IMR-90 (cell line): ENCODE measurements around the gene RPL12. TPM values are rescaled to one million over a fixed set of nuclear protein-coding genes. Genes with fewer than 3 reads are reported as not detected.

ENCODE experiments used
- ATAC-seq: fragments of 200-7000 bp; cut with Tn5 transposase; 2 replicates; pipeline ENCODE4 v1.9.1; 2020; ENCODE audit warnings: low read depth, mild to moderate bottlenecking, moderate library complexity
- BruUV-seq: library from RNA; stranded (reverse); fragments of 400-500 nt; replicated peaks from 2 replicates; lab custom pipeline; 2021; lab: Mats Ljungman, UMichigan
- CTCF ChIA-PET: fragments of 300-600 bp; formaldehyde crosslinking; extraction: SDS; loops from one replicate; lab custom pipeline; 2021; ENCODE audit warnings: antibody characterized with exemption; lab: Yijun Ruan, JAX
- POLR2A ChIA-PET: fragments of 300-600 bp; sonication (Branson Sonifier 250); formaldehyde crosslinking; loops from one replicate; lab custom pipeline; 2022; ENCODE audit warnings: antibody characterized with exemption; ENCODE audit not compliant: unreplicated experiment; lab: Charles Lee
- DNase-seq: peaks from one replicate; pipeline ENCODE4 v3.0.0; 2013
- H2AFZ ChIP-seq: replicated peaks from 2 replicates; pipeline ENCODE3; 2013; ENCODE audit warnings: low read length, mild to moderate bottlenecking; ENCODE audit not compliant: poor library complexity
- H2AK5ac ChIP-seq: 2 replicates; pipeline ENCODE4 v1.6.1; 2013; ENCODE audit warnings: low read depth, low read length, inconsistent platforms
- H2AK9ac ChIP-seq: replicated peaks from 2 replicates; pipeline ENCODE3; 2013; ENCODE audit warnings: mild to moderate bottlenecking, low read depth, low read length, moderate library complexity; ENCODE audit not compliant: poor library complexity
- H2BK120ac ChIP-seq: 2 replicates; pipeline ENCODE4 v1.6.1; 2013; ENCODE audit warnings: low read depth, low read length, inconsistent platforms
- H2BK15ac ChIP-seq: 3 replicates; pipeline ENCODE4 v1.6.1; 2013; ENCODE audit warnings: low read depth, low read length, inconsistent platforms
- H2BK20ac ChIP-seq: 2 replicates; pipeline ENCODE4 v1.6.1; 2013; ENCODE audit warnings: low read depth, mild to moderate bottlenecking, inconsistent platforms, low read length, moderate library complexity
- H2BK5ac ChIP-seq: 2 replicates; pipeline ENCODE4 v1.6.1; 2013; ENCODE audit warnings: mild to moderate bottlenecking, low read depth, low read length, inconsistent platforms; ENCODE audit not compliant: poor library complexity, severe bottlenecking
- H3K14ac ChIP-seq: replicated peaks from 2 replicates; pipeline ENCODE4 v1.6.1; 2013; ENCODE audit warnings: low read depth, low read length, inconsistent platforms
- H3K18ac ChIP-seq: 2 replicates; pipeline ENCODE4 v1.6.1; 2013; ENCODE audit warnings: low read depth, low read length, control low read depth
- H3K23ac ChIP-seq: 2 replicates; pipeline ENCODE4 v1.6.1; 2013; ENCODE audit warnings: low read depth, low read length, inconsistent platforms
- H3K27ac ChIP-seq: 2 replicates; pipeline ENCODE4 v1.5.1; 2013; ENCODE audit warnings: mild to moderate bottlenecking, control low read depth, low read length; ENCODE audit not compliant: insufficient read depth
- H3K27me3 ChIP-seq: 2 replicates; pipeline ENCODE4 v1.6.1; 2013; ENCODE audit warnings: low read length; ENCODE audit not compliant: control insufficient read depth, insufficient read depth
- H3K36me3 ChIP-seq: 2 replicates; pipeline ENCODE4 v1.6.1; 2013; ENCODE audit warnings: low read length, mixed read lengths; ENCODE audit not compliant: control insufficient read depth, insufficient read depth
- H3K4ac ChIP-seq: 2 replicates; pipeline ENCODE4 v1.6.1; 2013; ENCODE audit warnings: low read depth, low read length, inconsistent platforms
- H3K4me1 ChIP-seq: 2 replicates; pipeline ENCODE4 v1.6.1; 2013; ENCODE audit warnings: low read length, mixed read lengths; ENCODE audit not compliant: control insufficient read depth, insufficient read depth
- H3K4me2 ChIP-seq: 2 replicates; pipeline ENCODE4 v1.6.1; 2013; ENCODE audit warnings: low read depth, mild to moderate bottlenecking, control low read depth, low read length, moderate library complexity
- H3K4me3 ChIP-seq: 2 replicates; pipeline ENCODE4 v1.5.1; 2013; ENCODE audit warnings: low read depth, mild to moderate bottlenecking, control low read depth, low read length, moderate library complexity; ENCODE audit not compliant: insufficient read depth
- H3K56ac ChIP-seq: 2 replicates; pipeline ENCODE4 v1.6.1; 2013; ENCODE audit warnings: low read length, inconsistent platforms; ENCODE audit not compliant: insufficient read depth; ENCODE audit errors: extremely low read depth
- H3K79me1 ChIP-seq, 2 experiments: 2 replicates each; pipeline ENCODE4 v1.6.1; 2013; ENCODE audit warnings: low read length in 2 of 2, inconsistent platforms in 1 of 2, low read depth in 1 of 2
- H3K9ac ChIP-seq: 2 replicates; pipeline ENCODE4 v1.6.1; 2013; ENCODE audit warnings: low read depth, low read length, control low read depth
- H3K9me1 ChIP-seq: 2 replicates; pipeline ENCODE4 v1.6.1; 2013; ENCODE audit warnings: low read length, inconsistent platforms; ENCODE audit not compliant: insufficient read depth
- H3K9me3 ChIP-seq: 2 replicates; pipeline ENCODE4 v1.6.1; 2013; ENCODE audit warnings: low read length; ENCODE audit not compliant: control insufficient read depth, insufficient read depth
- H4K20me1 ChIP-seq: 2 replicates; pipeline ENCODE4 v1.6.1; 2013; ENCODE audit warnings: low read length, inconsistent platforms; ENCODE audit not compliant: insufficient read depth
- H4K5ac ChIP-seq: 2 replicates; pipeline ENCODE4 v1.6.1; 2013; ENCODE audit warnings: mild to moderate bottlenecking, low read depth, low read length, control low read depth
- H4K8ac ChIP-seq, 2 experiments: 2 replicates each; pipeline ENCODE4 v1.6.1; 2013; ENCODE audit warnings: low read depth in 2 of 2, low read length in 2 of 2, control low read depth in 1 of 2, inconsistent platforms in 1 of 2
- H4K91ac ChIP-seq: 2 replicates; pipeline ENCODE4 v1.6.1; 2013; ENCODE audit warnings: low read depth, low read length, inconsistent platforms; ENCODE audit not compliant: insufficient read depth
- BHLHE40 ChIP-seq: fragments of 150-350 bp; IDR thresholded peaks from 2 replicates; pipeline ENCODE4 v1.6.1; 2016; ENCODE audit warnings: mild to moderate bottlenecking, low read depth, low read length
- FOS ChIP-seq: fragments of 150-350 bp; IDR thresholded peaks from 2 replicates; pipeline ENCODE4 v1.6.1; 2016; ENCODE audit warnings: low read depth, low read length
- MAZ ChIP-seq: IDR thresholded peaks from 2 replicates; pipeline ENCODE4 v1.6.1; 2012; ENCODE audit warnings: low read depth, mild to moderate bottlenecking, low read length, improper control_type of control experiment, moderate library complexity, borderline replicate concordance
- NFE2L2 ChIP-seq: fragments of 150-350 bp; IDR thresholded peaks from 2 replicates; pipeline ENCODE4 v1.6.1; 2016; ENCODE audit warnings: low read depth, mild to moderate bottlenecking, low read length
- WGBS, 2 experiments: methylation state at CpG; one replicate each; pipeline versions ENCODE4 v1.1.5 to v1.1.7; 2013; ENCODE audit warnings: missing lambda C conversion rate in 2 of 2; ENCODE audit not compliant: insufficient read length in 1 of 2; ENCODE audit errors: extremely low coverage in 2 of 2; 5-methylcytosine and 5-hydroxymethylcytosine counted together
- dilution Hi-C: fragments of 300-500 bp; cut with HindIII; formaldehyde crosslinking; loops from one replicate; pipeline ENCODE4 v1.14.3; 2018; ENCODE audit warnings: low sequenced_read_pairs; ENCODE audit not compliant: unreplicated experiment
- in situ Hi-C: fragments of 300-500 bp; cut with MboI; formaldehyde crosslinking; loops from 3 replicates; pipeline ENCODE4 v1.14.3; 2019; ENCODE audit warnings: low sequenced_read_pairs, inconsistent platforms, mixed read lengths
- intact Hi-C: fragments of 100-400 bp; cut with micrococcal nuclease; formaldehyde crosslinking; loops from 2 replicates; pipeline ENCODE4 v1.10.0; 2022
- polyA plus RNA-seq, 3 experiments: library from polyadenylated mRNA; depleted of rRNA; stranded (reverse); fragments of >200 nt; gene quantifications; 2 replicates each; pipeline ENCODE4 v1.2.3, GENCODE V29; 2012; ENCODE audit warnings: low replicate concordance in 1 of 3
- total RNA-seq: library from RNA; depleted of rRNA; stranded (reverse); fragments of >200 nt; gene quantifications from 2 replicates; pipeline ENCODE4 v1.2.3, GENCODE V29; 2012

Gene RPL12
- total and polyA plus RNA-seq, 2 of the 4 experiments (the other 2 are of a cell fraction): 1,864 to 2,379 TPM

DNA sequence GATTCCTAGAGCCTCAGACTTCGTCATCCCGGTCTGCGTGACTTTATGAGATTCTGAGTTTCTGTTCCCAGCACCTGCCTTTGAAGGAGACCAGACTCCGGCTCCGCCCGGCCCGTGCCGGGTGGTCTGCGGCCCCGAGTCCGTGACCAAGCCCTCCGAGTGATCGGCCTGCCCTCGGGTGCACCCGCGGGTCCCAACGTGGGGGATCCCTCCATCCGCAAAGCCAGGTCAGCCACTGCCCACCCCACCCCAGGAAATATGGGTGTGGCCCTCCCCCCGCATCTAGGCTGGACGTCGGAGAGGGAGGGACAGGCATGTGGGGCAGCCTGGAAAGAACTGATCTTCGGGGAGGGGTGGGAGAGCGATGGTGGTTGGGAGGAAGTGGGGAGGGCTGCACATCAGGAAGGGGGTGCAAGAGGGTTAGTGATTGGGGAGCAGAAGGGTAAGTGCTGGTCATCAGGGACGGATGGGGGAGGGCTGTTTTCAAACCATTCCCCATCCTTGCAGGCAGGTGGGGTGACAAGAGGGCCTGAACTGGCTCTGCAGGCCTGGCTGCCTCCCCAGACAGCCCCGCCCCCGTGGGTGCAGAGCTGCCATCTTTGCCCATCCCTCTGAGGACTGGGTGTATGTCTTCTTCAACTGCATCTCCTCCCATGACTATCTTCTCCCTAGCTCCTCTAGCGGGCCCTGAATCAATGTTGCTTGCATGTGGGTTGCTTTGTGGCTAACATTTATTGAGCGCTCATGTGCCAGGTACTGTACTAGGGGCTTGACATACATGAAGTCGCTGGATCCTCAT lies 851 bp upstream of the RPL12 start:
- CTCF ChIA-PET: interaction anchor here (0.6 kb wide), 1 partner anchor 357 kb away, joined by 4 read pairs; no protein-coding TSS in a partner anchor
- POLR2A ChIA-PET: interaction anchor here (0.6 kb wide), 1 partner anchor 8 kb away, joined by 3 read pairs; no protein-coding TSS in a partner anchor
- in situ Hi-C loops: no loop called here
- Histone ChIP-seq H3K4me3 (peak overlapping the region; percentile 83), H3K79me1 (peaks cover 29 to 61% of the 10 kb centered on the region in 2 experiments), H2AFZ (peak overlapping the region; percentile 92), H3K4me1 (peaks cover 13% of the 10 kb centered on the region), H4K20me1 (peaks cover 42% of the 10 kb centered on the region), H2BK120ac (peak overlapping the region; percentile 50), H3K9me1 (peaks cover 24% of the 10 kb centered on the region), H2AK9ac (peak overlapping the region; percentile 100), H3K9ac (peak overlapping the region; percentile 79), H3K9me3 (no peaks in the 10 kb centered on the region), H3K14ac (peak overlapping the region; percentile 95), H3K4me2 (peak overlapping the region; percentile 80), H4K8ac (peak overlapping the region; percentile 74 to 90), H2BK15ac (peak overlapping the region; percentile 28; the same call in 1 of the 3 replicates), H3K4ac (peak overlapping the region; percentile 92), H2BK20ac (no peak overlapping the region), H3K18ac (peak overlapping the region; percentile 58), H3K27me3 (no peaks in the 10 kb centered on the region), H3K23ac (peak overlapping the region; percentile 87), H3K56ac (peak overlapping the region; percentile 79), H3K27ac (peak overlapping the region; percentile 82), H2BK5ac (peak overlapping the region; percentile 72), H4K5ac (peak overlapping the region; percentile 60), H3K36me3 (peaks cover 42% of the 10 kb centered on the region), H4K91ac (peak overlapping the region; percentile 86), H2AK5ac (peak overlapping the region; percentile 89)
- no TSS peak for BruUV-seq
- ATAC-seq: peak; percentile 31
- WGBS, 2 experiments: 0% methylated on average over 7 of the region's 29 CpGs; no CpG with 5 or more reads in 1 of the 2 experiments
- peak; percentile 57 for DNase-seq
- intact Hi-C loops: loop anchor here (5.0 kb wide), 1 partner anchor 135 kb away; no protein-coding TSS in a partner anchor
- dilution Hi-C loops: no loop called here
- TF ChIP-seq FOS (no peak), MAZ (no peak), BHLHE40 (peak; percentile 57), NFE2L2 (no peak)
